ENCODE measurements around the gene IL11. TPM values are rescaled to one million over a fixed set of nuclear protein-coding genes. Genes with fewer than 3 reads are reported as not detected.
"Not testable (repeated sequence)": the region's sequence is repeated elsewhere in the genome, so short reads cannot be mapped to it uniquely, and the experiment has no call there.

The IL11 gene
- total and polyA plus RNA-seq, 2 donors (not counting 3 experiments of a cell fraction or from before 2014, with no cell fraction given) = not detected

- H3K4me3 ChIP-seq (replicated peaks in 1 of 3; ENCODE audit: insufficient read depth in 1 of 3, low read depth in 1 of 3, low read length in 3 of 3) = no peak overlapping the region
- H4K20me1 ChIP-seq (replicated peaks; ENCODE audit: control insufficient read depth, extremely low read depth, insufficient read depth, low read length) = no peaks in the 10 kb centered on the region
- H3K9ac ChIP-seq (replicated peaks; ENCODE audit: extremely low read depth, insufficient read depth, low read length) = no peak overlapping the region
- FAIRE-seq (peak; percentile 97), DNase-seq (ENCODE audit: low read depth, low spot score) (peak; percentile 71)
- BruUV-seq (replicated peaks) = no TSS peak
- no peak overlapping the region for H2AFZ ChIP-seq (ENCODE audit: low read depth, low read length)
- H3K9me3 ChIP-seq (replicated peaks; ENCODE audit: control insufficient read depth, insufficient read depth, low read length) = no peaks in the 10 kb centered on the region
- H3K79me2 ChIP-seq (ENCODE audit: control insufficient read depth, insufficient read depth, low read length) = no peaks in the 10 kb centered on the region
- no peaks in the 10 kb centered on the region for H3K9me1 ChIP-seq (replicated peaks; ENCODE audit: control insufficient read depth, extremely low read depth, insufficient read depth, low read length)
- TF ChIP-seq POLR2A (IDR thresholded peaks at IDR 0.05; ENCODE audit: low read depth, low read length) (no peak), CTCF (IDR thresholded peaks at IDR 0.05; ENCODE audit: extremely low read depth in 1 of 2, insufficient read depth in 1 of 2, low read depth in 1 of 2, low read length in 2 of 2) (peak; percentile 64 to 71)
- no peak overlapping the region for H3K4me2 ChIP-seq (ENCODE audit: insufficient read depth, low read length)
- H3K27me3 ChIP-seq (ENCODE audit: control insufficient read depth in 2 of 2, insufficient read depth in 2 of 2, low read length in 2 of 2) = peaks cover 0 to 5% of the 10 kb centered on the region in 2 experiments
- H3K27ac ChIP-seq (ENCODE audit: insufficient read depth, low read depth, low read length) = no peak overlapping the region
- intact Hi-C loops (cut with micrococcal nuclease) = loop anchor here (1.0 to 2.0 kb wide), 4 partner anchors 87 to 277 kb away; no protein-coding TSS in a partner anchor
- H3K36me3 ChIP-seq (ENCODE audit: control insufficient read depth in 2 of 2, extremely low read depth in 1 of 2, insufficient read depth in 2 of 2, low read length in 2 of 2) = no peaks in the 10 kb centered on the region
- dilution Hi-C loops (cut with MboI; ENCODE audit: extremely low pct_ligation_motif_present, low sequenced_read_pairs) = no loop called here
- ChIA-PET CTCF (interaction anchor here (0.6 to 4.5 kb wide), 22 partner anchors 10 to 330 kb away, joined by 3 to 69 read pairs (median 5); partner anchors contain the start of genes HSPBP1 and TMEM238), POLR2A (interaction anchor here (1.0 kb wide), 1 partner anchor 11 kb away, joined by 3 read pairs; no protein-coding TSS in a partner anchor)
- no peaks in the 10 kb centered on the region for H3K4me1 ChIP-seq (ENCODE audit: control insufficient read depth, extremely low read depth, insufficient read depth, low read length)
Observed at GRCh38 chr19:55418185-55418584, 47.9 kb upstream of the IL11 start.

- ChIA-PET POLR2A (no interaction called here), CTCF (no interaction called here)
- Histone ChIP-seq H3K27ac (ENCODE audit: insufficient read depth, low read depth, low read length) (no peak overlapping the region), H3K4me1 (ENCODE audit: control insufficient read depth, extremely low read depth, insufficient read depth, low read length) (peaks cover 13% of the 10 kb centered on the region), H3K9ac (replicated peaks; ENCODE audit: extremely low read depth, insufficient read depth, low read length) (no peak overlapping the region), H3K4me2 (ENCODE audit: insufficient read depth, low read length) (no peak overlapping the region), H2AFZ (ENCODE audit: low read depth, low read length) (no peak overlapping the region), H3K4me3 (replicated peaks in 1 of 3; ENCODE audit: insufficient read depth in 1 of 3, low read depth in 1 of 3, low read length in 3 of 3) (no peak overlapping the region), H3K9me3 (replicated peaks; ENCODE audit: control insufficient read depth, insufficient read depth, low read length) (no peaks in the 10 kb centered on the region), H3K36me3 (ENCODE audit: control insufficient read depth in 2 of 2, extremely low read depth in 1 of 2, insufficient read depth in 2 of 2, low read length in 2 of 2) (no peaks in the 10 kb centered on the region), H3K27me3 (ENCODE audit: control insufficient read depth in 2 of 2, insufficient read depth in 2 of 2, low read length in 2 of 2) (peaks cover 2 to 5% of the 10 kb centered on the region in 2 experiments), H3K79me2 (ENCODE audit: control insufficient read depth, insufficient read depth, low read length) (peaks cover 23% of the 10 kb centered on the region), H4K20me1 (replicated peaks; ENCODE audit: control insufficient read depth, extremely low read depth, insufficient read depth, low read length) (no peaks in the 10 kb centered on the region), H3K9me1 (replicated peaks; ENCODE audit: control insufficient read depth, extremely low read depth, insufficient read depth, low read length) (no peaks in the 10 kb centered on the region)
- TF ChIP-seq POLR2AphosphoS5 (IDR thresholded peaks at IDR 0.05; ENCODE audit: insufficient read depth, low read depth, low read length) = no peak
- TF ChIP-seq MYC (IDR thresholded peaks at IDR 0.05; ENCODE audit: low read depth, low read length) = no peak
- TF ChIP-seq FOS (IDR thresholded peaks at IDR 0.05; ENCODE audit: borderline replicate concordance, insufficient read depth, low read length) = no peak
- no peak for TF ChIP-seq POLR2A (IDR thresholded peaks at IDR 0.05; ENCODE audit: low read depth, low read length)
- no peak for TF ChIP-seq EZH2 (IDR thresholded peaks at IDR 0.05; ENCODE audit: borderline replicate concordance, low read depth, low read length, severe bottlenecking)
- no peak for TF ChIP-seq JUN (IDR thresholded peaks at IDR 0.05; ENCODE audit: borderline replicate concordance, insufficient read depth, insufficient read length, low read depth)
- FAIRE-seq = no peak
- no peak for DNase-seq (ENCODE audit: low read depth, low spot score)
- dilution Hi-C loops (cut with MboI; ENCODE audit: extremely low pct_ligation_motif_present, low sequenced_read_pairs) = no loop called here
- BruUV-seq (replicated peaks) = no TSS peak
- intact Hi-C loops (cut with micrococcal nuclease) = no loop called here
Observed at GRCh38 chr19:55410168-55410567, 39.9 kb upstream of the IL11 start.

GRCh38 chr19:55409179-55409578, 38.9 kb upstream of the IL11 start:
- H3K4me2 ChIP-seq (ENCODE audit: insufficient read depth, low read length); H3K4me3 ChIP-seq (replicated peaks in 1 of 3; ENCODE audit: insufficient read depth in 1 of 3, low read depth in 1 of 3, low read length in 3 of 3); H3K9me1 ChIP-seq (replicated peaks; ENCODE audit: control insufficient read depth, extremely low read depth, insufficient read depth, low read length); BruUV-seq (replicated peaks); H4K20me1 ChIP-seq (replicated peaks; ENCODE audit: control insufficient read depth, extremely low read depth, insufficient read depth, low read length); H3K36me3 ChIP-seq (ENCODE audit: control insufficient read depth in 2 of 2, extremely low read depth in 1 of 2, insufficient read depth in 2 of 2, low read length in 2 of 2); H3K9me3 ChIP-seq (replicated peaks; ENCODE audit: control insufficient read depth, insufficient read depth, low read length); H3K27ac ChIP-seq (ENCODE audit: insufficient read depth, low read depth, low read length); H3K27me3 ChIP-seq (ENCODE audit: control insufficient read depth in 2 of 2, insufficient read depth in 2 of 2, low read length in 2 of 2); H2AFZ ChIP-seq (ENCODE audit: low read depth, low read length); POLR2A ChIA-PET; FAIRE-seq; dilution Hi-C loops (cut with MboI; ENCODE audit: extremely low pct_ligation_motif_present, low sequenced_read_pairs); H3K9ac ChIP-seq (replicated peaks; ENCODE audit: extremely low read depth, insufficient read depth, low read length); DNase-seq (ENCODE audit: low read depth, low spot score): not testable (repeated sequence)
- CTCF ChIA-PET = interaction anchor here (0.7 to 0.9 kb wide), 2 partner anchors 10 to 95 kb away, joined by 3 to 4 read pairs; no protein-coding TSS in a partner anchor
- intact Hi-C loops (cut with micrococcal nuclease) = loop anchor here (2.0 kb wide), 2 partner anchors 52 to 268 kb away; partner anchors contain the start of gene ISOC2
- H3K79me2 ChIP-seq (ENCODE audit: control insufficient read depth, insufficient read depth, low read length) = peaks cover 30% of the 10 kb centered on the region
- H3K4me1 ChIP-seq (ENCODE audit: control insufficient read depth, extremely low read depth, insufficient read depth, low read length) = peaks cover 13% of the 10 kb centered on the region
